ENCODE measurements around the gene ARHGEF3. TPM values are rescaled to one million over a fixed set of nuclear protein-coding genes. Genes with fewer than 3 reads are reported as not detected.

Gene ARHGEF3
- total RNA-seq, 1 donor from 2014 or later = 20.9 TPM

- no peak overlapping the region for H3K4me3 Mint-ChIP-seq
- no peak for DNase-seq (ENCODE audit: extremely low spot score, unreplicated experiment)
- peaks cover 4% of the 10 kb centered on the region for H3K9me3 Mint-ChIP-seq
- no peaks in the 10 kb centered on the region for H3K27me3 Mint-ChIP-seq
- TF ChIP-seq CTCF (conservative IDR thresholded peaks at IDR 0.05) = no peak
- H3K36me3 Mint-ChIP-seq = no peaks in the 10 kb centered on the region
- H3K27ac Mint-ChIP-seq = no peak overlapping the region
- H3K4me1 Mint-ChIP-seq (ENCODE audit: unreplicated experiment) = no peaks in the 10 kb centered on the region
These were observed 95.1 kb downstream of the ARHGEF3 start for GRCh38 chr3:56706629-56707028.

GRCh38 chr3:56704706-56705105 is 97.0 kb downstream of the ARHGEF3 start:
- no peak for DNase-seq (ENCODE audit: extremely low spot score, unreplicated experiment)
- TF ChIP-seq CTCF (conservative IDR thresholded peaks at IDR 0.05) = no peak
- Mint-ChIP-seq H3K27me3 (no peaks in the 10 kb centered on the region), H3K36me3 (no peaks in the 10 kb centered on the region), H3K9me3 (peaks cover 4% of the 10 kb centered on the region), H3K4me3 (no peak overlapping the region), H3K27ac (no peak overlapping the region), H3K4me1 (ENCODE audit: unreplicated experiment) (peaks cover 5% of the 10 kb centered on the region)

- H3K4me3 Mint-ChIP-seq = no peak overlapping the region
- peaks cover 4% of the 10 kb centered on the region for H3K9me3 Mint-ChIP-seq
- DNase-seq (ENCODE audit: extremely low spot score, unreplicated experiment) = no peak
- peak; percentile 95 for TF ChIP-seq CTCF (conservative IDR thresholded peaks at IDR 0.05)
- H3K36me3 Mint-ChIP-seq = no peaks in the 10 kb centered on the region
- H3K27me3 Mint-ChIP-seq = no peaks in the 10 kb centered on the region
- no peak overlapping the region for H3K27ac Mint-ChIP-seq
- H3K4me1 Mint-ChIP-seq (ENCODE audit: unreplicated experiment) = peaks cover 5% of the 10 kb centered on the region
These were observed 99.0 kb downstream of the ARHGEF3 start for GRCh38 chr3:56702490-56703315.

GRCh38 chr3:56700151-56700550 is 101.6 kb downstream of the ARHGEF3 start:
- H3K36me3 Mint-ChIP-seq = no peaks in the 10 kb centered on the region
- no peaks in the 10 kb centered on the region for H3K27me3 Mint-ChIP-seq
- H3K4me3 Mint-ChIP-seq = no peak overlapping the region
- DNase-seq (ENCODE audit: extremely low spot score, unreplicated experiment) = no peak
- peak overlapping the region; percentile 13 for H3K27ac Mint-ChIP-seq
- no peak for TF ChIP-seq CTCF (conservative IDR thresholded peaks at IDR 0.05)
- H3K4me1 Mint-ChIP-seq (ENCODE audit: unreplicated experiment) = peaks cover 5% of the 10 kb centered on the region
- H3K9me3 Mint-ChIP-seq = no peaks in the 10 kb centered on the region

- Mint-ChIP-seq H3K27ac (no peak overlapping the region), H3K4me3 (no peak overlapping the region), H3K27me3 (no peaks in the 10 kb centered on the region), H3K36me3 (no peaks in the 10 kb centered on the region), H3K4me1 (ENCODE audit: unreplicated experiment) (peaks cover 3% of the 10 kb centered on the region), H3K9me3 (no peaks in the 10 kb centered on the region)
- TF ChIP-seq CTCF (conservative IDR thresholded peaks at IDR 0.05) = no peak
- DNase-seq (ENCODE audit: extremely low spot score, unreplicated experiment) = no peak
These were observed 106.7 kb downstream of the ARHGEF3 start for GRCh38 chr3:56694867-56695683.

Data from type B pancreatic cell (in vitro differentiated cells).